Esophagus mucosa (tissue), 1 donor: ENCODE measurements around the gene SH2D6. TPM values are rescaled to one million over a fixed set of nuclear protein-coding genes. Genes with fewer than 3 reads are reported as not detected.
A peak's percentile ranks its signal among the peaks of the same experiment; 100 is the strongest.
"Not testable (repeated sequence)": the region's sequence is repeated elsewhere in the genome, so short reads cannot be mapped to it uniquely, and the experiment has no call there.

Source experiments
- ATAC-seq: fragments of 200-7000 bp; cut with Tn5 transposase; one replicate; pipeline ENCODE4 v1.9.1; 2020
- total RNA-seq: library from RNA; stranded (reverse); gene quantifications from one replicate; pipeline ENCODE4 v1.2.4, GENCODE V29; 2023
- donor health status: DM: yes; HTN: yes; CAD: no.

SH2D6 gene
- total RNA-seq = 0.12 TPM

DNA sequence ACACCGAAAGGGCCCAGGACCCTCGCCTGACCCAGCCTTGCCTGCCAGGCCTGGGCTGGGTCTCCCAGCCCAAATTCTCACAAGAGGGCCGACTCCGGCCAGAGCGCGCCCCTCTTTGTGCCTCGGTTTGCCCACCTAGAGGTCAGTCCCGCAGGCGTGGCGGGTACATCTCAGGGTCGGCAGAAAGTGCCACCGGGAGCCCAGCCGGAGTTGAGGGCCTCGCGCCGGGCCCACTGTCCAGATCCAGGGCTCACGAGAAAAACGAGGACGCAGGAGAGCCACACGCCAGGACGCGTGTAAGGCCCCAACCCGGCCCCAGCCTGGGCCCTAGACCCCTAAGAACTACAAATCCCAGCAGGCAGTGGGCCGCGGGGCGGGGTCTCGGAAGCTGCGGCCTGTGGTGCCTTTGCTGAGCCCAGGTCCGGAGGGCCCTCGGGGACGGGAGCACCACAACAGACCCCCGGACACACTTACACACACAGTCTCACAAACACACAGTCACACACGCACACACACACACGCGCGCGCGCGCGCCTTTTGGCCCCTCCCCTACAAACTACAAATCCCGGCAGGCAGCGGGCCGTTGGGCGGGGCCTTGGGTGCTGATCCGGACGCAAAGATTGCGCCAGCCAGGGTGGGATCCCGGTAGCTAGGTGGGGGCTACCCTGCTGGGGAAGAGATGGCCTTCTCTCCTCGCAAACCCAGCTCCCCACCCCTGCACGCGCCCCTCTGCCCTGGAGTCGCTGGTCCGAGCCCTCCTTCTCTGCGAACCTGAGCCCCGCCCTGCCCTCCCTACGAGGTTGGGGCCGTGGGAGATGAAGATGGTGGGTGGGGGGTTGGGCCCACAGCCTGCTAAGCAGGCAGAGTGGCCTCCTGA is at the start of gene SH2D6:
Gene SH2D6 (plus strand): TSS at position 583 of the 877 bp plus-strand sequence. CDS start 10,752 bp downstream, outside the sequence.
- peak; percentile 54 for ATAC-seq

- ATAC-seq = no peak
These were observed 49.6 kb upstream of the SH2D6 start for GRCh38 chr2:85368921-85369320.

- ATAC-seq = peak; percentile 13
These were observed 49.0 kb upstream of the SH2D6 start for GRCh38 chr2:85369500-85369899.

GRCh38 chr2:85371045-85371444 is 47.5 kb upstream of the SH2D6 start:
- no peak for ATAC-seq

DNA sequence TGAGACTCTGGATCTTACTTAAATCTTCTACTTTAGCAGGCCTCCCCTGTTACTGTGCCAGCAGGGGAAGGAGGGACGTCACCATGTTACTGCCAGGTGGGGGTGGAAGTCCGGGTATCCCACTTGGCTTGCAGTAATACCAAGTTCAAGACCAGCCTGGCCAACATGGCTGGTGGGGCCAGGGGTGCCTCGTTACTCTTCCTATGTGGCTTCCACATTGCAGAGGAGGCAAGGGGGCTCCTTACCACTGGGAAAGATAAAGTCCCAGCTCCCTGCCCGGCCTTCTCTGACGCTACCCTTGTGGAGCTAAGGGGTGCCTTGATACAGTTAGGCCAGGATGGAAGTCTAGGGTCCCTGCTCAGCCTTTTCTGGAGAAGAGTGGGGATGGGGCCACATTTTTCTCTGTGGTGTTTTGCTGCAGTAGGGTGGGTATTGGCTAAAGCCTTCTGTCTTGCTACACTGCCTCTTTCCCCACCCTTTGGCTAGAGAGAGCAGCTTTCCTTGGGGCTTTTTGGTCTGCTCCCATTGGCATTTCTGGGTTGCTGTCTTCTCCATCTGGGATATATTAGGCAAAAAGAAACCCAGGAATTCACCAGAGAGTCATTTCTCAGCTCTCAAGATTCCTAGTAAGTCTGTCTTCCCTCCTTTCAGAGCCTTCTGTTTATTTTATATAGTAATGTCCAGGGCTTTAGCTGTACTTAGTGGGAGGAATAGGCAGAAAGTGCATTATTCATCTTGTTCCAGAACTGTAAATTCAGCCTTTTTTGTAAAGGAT is 42.0 kb upstream of the SH2D6 start:
- ATAC-seq = no peak

DNA sequence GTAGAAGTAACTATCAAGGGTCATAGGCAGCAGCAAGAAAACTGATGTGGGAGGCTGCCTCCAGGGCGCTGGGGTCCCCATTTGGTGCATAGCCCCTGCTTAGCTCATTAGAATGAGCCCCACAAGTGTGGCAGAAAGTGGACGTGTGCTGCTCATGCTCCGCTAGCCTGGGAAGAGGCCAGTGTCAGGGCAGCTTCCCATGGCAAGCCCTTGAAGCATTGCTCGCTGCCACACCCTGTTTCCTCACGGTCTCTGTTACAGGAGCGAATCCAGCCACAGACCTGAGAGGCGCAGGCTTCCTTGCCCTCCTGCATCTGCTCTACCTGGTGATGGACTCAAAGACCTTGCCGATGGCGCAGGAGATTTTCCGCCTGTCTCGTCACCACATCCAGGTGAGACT is 41.4 kb upstream of the SH2D6 start:
- peak; percentile 71 for ATAC-seq

- ATAC-seq = no peak
These were observed 40.3 kb upstream of the SH2D6 start for GRCh38 chr2:85378257-85378656.

- no peak for ATAC-seq
These were observed 38.5 kb upstream of the SH2D6 start for GRCh38 chr2:85380048-85380447.

DNA sequence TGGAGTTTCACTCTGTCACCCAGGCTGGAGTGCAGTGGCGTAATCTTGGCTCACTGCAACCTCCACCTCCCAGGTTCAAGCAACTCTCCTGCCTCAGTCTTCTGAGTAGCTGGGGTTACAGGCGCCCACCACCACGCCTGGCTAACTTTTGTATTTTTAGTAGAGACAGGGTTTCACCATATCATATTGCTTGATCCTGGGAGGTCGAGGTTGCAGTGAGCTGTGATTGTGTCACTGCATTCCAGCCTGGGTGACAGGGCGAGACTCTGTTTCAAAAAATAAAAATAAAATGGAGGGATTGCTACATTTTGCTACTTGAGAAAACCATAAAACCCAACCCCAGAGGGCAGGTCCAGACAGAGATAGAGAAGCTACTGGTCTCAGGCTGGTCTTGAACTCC is 35.4 kb upstream of the SH2D6 start:
- ATAC-seq = not testable (repeated sequence)

DNA sequence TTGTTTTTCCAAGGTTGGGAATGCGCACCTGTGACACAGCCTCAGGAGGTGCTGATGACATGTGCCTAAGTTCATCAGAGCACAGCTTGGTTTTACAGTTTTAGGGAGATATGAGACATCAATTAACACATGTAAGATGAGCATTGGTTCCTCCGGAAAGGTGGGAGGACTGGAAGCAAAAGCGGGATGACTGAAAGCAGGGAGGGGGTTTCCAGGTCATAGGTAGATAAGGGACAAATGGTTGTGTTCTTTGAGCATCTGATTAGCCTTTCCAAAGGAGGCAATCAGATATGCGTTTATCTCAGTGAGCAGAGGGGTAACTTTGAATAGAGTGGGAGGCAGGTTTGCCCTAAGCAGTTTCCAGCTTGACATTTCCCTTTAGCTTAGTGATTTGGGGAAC is 34.7 kb upstream of the SH2D6 start:
- no peak for ATAC-seq

DNA sequence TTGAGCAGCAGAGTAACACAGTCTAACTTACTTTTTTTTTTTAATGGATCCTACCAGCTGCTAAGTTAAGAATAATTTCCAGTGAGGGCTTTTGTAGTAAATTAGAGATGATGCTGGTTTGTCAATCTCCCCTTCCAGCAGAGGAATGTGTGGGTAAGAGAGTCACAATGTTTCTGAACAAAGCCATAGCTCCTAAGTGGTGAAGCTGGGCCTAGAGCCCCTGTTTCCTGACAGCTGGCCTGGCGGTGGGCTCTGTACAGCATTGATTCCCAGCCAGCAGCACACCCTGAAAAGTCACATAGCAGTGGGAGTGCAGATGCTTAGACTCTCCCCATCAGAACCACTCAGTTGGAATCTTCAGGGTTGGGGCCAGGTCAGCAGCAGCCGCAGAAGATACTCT is 32.8 kb upstream of the SH2D6 start:
- ATAC-seq = no peak

DNA sequence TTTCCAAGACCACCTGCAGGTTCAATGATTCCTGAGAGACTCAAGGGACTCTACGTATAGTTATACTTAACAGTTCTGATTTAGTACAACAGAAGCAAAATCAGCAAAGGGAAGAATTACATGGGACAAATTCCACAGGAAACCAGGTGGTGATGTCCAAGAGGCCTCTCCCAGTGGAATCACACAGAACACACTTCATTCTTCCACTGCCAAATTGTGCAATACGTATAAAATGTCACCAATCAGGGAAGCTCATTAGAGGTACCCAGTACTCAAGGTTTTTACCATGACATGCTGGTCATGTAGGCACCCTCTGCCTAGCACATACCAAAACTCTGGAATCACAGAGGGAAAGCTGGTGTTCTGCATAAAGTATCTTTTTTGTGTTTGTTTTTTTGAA is 30.8 kb upstream of the SH2D6 start:
- ATAC-seq = no peak

DNA sequence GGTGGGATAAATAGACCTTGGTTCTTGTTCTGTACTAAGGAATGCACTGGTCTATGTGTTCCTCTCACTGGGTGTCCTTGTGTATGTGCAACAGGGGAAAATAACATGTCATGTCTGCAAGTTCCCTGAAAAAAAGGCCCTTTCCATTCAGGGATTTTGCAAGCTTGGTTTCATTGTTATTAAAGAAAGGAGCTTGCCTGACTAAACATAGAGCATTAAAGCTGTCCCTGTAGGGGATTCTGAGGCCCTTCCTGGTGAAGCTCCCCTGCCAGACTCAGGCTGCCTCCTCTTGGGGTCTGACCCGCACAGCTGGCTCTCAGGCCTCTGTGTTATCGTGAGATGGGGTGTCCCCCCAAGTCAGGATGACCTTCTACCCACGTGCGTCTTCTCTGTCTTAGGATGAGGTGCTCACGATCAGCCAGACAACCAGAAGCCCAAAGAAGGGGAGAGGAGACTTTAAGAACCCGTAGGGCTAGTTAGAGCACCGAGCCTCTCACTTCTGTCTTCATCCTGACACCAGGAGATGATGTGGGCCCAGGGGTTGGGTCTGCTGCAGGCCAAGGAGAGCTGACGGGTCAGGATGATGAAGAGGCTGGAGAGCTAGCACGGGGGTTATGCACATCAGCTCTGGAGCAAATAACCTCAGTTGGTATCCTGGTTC is 29.5 kb upstream of the SH2D6 start:
- no peak for ATAC-seq

- peak; percentile 61 for ATAC-seq
These were observed 27.4 kb upstream of the SH2D6 start for GRCh38 chr2:85390941-85391669.

- no peak for ATAC-seq
These were observed 24.7 kb upstream of the SH2D6 start for GRCh38 chr2:85393836-85394235.

DNA sequence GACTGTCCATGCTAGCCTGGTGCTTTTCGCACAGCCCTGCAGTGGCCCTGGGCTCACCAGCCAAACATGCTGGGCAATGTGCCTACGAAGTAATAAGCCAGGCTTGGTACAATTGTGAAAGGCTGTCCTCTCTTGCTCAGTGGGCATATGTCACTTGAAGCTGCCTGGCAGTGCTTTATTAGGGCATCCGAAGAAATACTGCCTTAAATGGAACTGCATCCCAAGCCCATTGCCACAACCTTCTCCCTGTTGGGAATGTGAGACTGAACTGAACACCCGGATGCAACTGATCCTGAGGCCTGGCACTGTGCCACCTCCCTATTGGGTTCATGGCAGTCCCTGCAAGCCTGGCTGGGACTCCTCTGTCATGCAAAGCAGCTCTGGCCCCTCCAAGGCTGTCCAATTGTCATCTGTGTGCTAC is 24.2 kb upstream of the SH2D6 start:
- ATAC-seq = no peak

DNA sequence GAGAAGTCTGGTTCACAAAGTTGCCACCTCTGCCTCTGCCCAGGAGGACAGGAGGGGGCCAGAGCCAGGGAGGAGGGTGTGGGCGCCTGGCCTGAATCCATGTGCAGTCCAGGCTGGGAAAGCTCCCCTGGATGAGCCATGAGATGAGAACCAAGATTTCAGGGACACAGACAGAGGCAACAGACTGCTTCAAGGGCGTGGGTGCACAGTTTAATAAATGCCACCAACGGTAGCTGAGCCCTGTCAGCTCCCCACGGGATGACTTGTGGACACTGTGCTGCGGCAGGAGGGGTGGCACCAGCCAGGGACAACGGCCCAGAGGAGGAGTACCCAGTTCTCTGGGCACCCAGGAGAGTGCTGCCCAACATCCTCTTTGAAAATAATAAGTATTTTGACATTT is 23.5 kb upstream of the SH2D6 start:
- no peak for ATAC-seq

DNA sequence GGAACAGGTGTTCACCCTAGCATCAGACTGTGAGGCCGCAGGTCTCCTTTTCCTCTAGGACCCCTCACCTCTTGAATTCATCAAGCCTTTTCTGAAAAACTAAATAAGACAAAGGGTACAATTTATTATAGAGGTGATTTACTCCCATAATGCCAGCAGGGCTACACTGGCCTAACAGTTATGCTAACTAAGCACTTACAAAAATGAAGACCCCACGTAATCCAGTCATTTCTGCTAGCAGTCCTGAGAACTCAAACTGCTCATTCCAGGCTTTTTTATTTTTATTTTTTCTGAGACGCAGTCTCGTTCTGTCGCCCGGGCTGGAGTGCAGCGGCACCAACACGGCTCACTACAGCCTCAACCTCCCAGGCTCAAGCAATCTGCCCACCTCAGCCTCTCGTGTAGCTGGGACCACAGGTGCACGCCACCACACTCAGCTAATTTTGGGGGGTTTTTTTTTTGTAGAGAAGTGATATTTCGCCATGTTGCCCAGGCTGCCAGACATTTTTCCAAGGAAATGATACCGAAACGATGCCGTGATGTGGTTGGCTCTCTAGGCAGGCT is 22.5 kb upstream of the SH2D6 start:
- no peak for ATAC-seq

- ATAC-seq = peak; percentile 68
These were observed 21.7 kb upstream of the SH2D6 start for GRCh38 chr2:85396531-85397470.

- ATAC-seq = peak; percentile 12
These were observed 20.6 kb upstream of the SH2D6 start for GRCh38 chr2:85397925-85398331.
